Loucy (cell line): ENCODE measurements around the gene SRGAP1.

Experiments used
- EZH2phosphoT487 ChIP-seq: fragments of 200-600 bp; IDR thresholded peaks from 2 replicates; pipeline ENCODE4 v1.6.1; 2018; ENCODE audit warnings: antibody characterized with exemption, mild to moderate bottlenecking, moderate library complexity, borderline replicate concordance
- TF ChIP-seq, protein P1 (sequence below): fragments of 200-600 bp; sonication (generic); conservative IDR thresholded peaks from 2 replicates; pipeline ENCODE4 v1.5.1; 2014; ENCODE audit warnings: mild to moderate bottlenecking, antibody characterized with exemption, low read length

DNA sequence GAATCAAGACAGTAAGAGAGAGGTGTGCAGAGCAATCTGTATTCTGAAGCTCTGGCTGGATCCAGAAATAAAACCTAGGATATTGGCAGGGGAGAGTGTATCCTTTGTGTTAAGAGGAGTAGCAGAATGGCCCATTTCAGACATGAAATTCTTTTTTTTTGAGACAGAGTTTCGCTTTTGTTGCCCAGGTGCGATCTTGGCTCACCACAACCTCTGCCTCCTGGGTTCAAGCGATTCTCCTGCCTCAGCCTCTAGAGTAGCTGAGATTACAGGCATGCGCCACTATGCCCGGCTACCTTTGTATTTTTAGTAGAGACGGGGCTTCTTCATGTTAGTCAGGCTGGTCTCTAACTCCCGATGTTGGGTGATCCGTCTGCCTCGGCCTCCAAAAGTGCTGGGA lies 6.1 kb upstream of the SRGAP1 start:
- TF ChIP-seq, protein P1, sequence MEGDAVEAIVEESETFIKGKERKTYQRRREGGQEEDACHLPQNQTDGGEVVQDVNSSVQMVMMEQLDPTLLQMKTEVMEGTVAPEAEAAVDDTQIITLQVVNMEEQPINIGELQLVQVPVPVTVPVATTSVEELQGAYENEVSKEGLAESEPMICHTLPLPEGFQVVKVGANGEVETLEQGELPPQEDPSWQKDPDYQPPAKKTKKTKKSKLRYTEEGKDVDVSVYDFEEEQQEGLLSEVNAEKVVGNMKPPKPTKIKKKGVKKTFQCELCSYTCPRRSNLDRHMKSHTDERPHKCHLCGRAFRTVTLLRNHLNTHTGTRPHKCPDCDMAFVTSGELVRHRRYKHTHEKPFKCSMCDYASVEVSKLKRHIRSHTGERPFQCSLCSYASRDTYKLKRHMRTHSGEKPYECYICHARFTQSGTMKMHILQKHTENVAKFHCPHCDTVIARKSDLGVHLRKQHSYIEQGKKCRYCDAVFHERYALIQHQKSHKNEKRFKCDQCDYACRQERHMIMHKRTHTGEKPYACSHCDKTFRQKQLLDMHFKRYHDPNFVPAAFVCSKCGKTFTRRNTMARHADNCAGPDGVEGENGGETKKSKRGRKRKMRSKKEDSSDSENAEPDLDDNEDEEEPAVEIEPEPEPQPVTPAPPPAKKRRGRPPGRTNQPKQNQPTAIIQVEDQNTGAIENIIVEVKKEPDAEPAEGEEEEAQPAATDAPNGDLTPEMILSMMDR, result no peak
- TF ChIP-seq EZH2phosphoT487, result no peak
